AG08396 (cell line): Measurements from ENCODE around the gene SCN2B.
A peak's percentile ranks its signal among the peaks of the same experiment; 100 is the strongest.

Experiments used
- DNase-seq: peaks from one replicate; pipeline ENCODE4 v3.0.0; 2012; ENCODE audit warnings: low spot score, mixed read lengths

The SCN2B gene

DNA sequence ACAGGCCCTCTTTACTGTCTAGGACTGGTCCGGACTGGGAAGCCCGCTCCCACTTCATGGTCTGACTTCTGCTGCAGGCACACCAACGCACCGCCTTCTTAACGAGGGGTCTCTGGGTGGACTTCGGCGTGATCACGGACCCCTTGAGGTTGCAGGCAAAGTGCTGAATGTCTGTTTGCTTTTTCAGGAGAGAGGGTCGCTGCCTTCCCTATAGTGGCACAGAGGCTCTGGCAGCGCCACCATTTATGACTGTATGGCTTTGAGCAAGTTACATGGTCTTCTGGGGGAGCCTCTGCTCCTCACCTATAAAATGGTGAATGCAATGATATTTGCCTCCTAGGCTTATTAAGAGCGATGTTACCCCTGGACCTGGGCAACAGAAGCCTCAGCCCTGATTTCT, 22.5 kb downstream of the SCN2B start:
- no peak for DNase-seq

DNA sequence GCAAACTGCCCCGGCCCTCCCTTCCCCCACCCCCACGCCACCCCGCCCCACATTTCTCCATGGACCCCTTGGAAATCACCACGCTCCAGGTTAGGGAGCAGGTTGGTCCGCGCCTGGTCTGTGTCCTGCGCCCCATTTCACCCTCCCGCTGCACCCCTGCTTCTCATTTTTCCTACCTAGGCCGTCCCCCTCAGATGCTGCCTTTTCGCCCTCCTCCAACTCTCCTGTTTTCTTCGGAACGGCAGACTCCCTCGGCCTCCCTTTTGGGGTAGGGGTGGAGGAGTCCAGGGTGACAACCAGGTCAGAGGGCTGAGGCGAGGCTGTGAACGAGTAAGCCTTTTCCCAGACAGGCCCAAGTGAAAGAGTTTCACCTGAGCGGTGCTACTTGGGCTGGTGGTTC, 22.9 kb downstream of the SCN2B start:
- no peak for DNase-seq

DNA sequence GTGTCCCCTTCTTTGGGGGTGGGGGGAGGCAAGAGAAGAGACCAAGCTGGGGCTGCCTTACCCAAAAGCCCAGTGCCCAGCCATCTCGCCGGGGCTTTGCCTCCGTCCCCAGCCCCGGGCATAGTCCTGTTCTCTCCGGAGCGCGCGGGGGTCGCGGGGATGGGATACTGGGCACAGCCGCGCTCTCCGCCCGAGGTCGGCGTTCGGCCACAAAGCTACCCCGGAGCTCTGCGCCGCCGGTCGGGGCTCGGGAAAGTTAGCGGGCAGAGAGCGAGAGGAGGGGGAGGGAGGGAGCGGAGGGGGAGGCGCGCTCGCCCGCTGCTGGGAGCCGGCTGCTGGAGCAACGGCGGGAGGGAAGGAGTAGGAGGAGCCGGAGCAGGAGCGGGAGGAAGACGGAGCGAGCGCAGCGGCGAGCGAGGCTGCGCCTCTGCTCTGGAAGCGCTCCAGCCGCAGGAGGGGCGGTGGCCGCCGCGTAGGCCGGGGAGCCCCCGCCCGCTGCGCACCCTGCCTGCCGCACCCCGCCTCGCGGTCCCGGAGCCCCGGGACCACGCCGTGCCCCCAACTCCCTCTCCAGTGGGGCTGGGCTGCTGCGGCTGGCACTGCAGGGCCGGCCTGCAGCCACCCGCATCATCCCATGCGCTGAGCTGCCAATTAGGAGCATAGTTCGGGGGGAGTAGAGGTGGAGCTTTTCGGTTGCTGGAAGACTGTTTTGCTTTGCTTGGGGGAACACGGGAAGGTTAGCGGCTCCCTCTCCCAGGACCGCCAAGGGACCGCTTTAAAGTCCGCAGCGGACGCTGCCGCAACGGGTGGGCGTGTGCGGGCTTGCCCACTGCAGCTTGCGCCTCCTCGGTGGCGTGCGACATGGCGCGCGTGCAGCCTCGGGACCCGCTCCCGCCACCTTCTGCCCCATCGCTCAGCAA, 23.6 kb downstream of the SCN2B start, which contains the start of gene SCN4B:
TSS of gene SCN4B (minus strand) at position 272 of the 920 bp plus-strand sequence. CDS start at position 122, 150 bp downstream.
- DNase-seq, result peak; percentile 90

DNA sequence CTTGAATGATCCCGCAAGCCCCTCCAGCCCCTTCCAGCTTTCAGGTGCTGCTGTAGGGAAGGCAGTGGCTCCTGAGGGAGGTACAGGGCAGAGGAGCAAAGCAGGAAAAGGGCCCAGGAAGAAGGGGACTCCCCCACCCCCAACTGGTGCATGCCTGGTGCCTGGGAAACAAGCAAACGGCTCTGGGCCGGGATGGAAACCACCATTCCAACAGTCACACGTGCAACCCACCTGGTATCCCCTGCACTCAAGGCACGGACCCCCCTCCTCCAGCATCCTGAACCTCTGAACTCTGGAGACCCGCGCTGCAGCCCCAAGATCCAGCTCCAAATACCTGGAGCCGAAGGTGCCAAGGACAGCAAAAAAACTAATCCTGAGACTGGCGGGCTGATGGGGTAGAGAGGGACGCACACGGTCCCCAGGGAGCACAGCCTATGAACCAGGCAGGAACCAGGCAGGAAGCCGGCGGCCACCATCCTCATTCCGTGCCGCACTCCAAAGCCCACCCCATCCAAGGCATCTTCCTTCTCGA, 24.4 kb downstream of the SCN2B start:
- no peak for DNase-seq

DNA sequence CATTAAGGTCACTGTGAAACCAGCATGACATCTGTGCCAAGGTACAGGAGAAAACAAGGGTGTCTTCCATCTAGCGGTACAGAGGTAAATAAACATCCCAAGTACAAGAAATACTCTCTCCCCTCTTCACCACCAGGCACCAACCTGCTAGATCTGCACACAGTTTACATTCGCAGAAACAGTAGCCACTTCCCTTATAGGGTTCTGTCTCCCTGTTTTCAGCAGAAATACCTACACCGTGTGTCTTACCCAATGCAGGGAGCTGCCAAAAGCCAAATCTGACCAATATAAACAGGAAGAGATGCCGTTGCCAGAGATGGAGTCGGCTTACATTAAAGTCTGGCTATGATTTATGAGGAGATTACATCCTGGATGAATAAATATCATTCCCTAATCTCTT, 25.0 kb downstream of the SCN2B start:
- peak; percentile 61 for DNase-seq

DNA sequence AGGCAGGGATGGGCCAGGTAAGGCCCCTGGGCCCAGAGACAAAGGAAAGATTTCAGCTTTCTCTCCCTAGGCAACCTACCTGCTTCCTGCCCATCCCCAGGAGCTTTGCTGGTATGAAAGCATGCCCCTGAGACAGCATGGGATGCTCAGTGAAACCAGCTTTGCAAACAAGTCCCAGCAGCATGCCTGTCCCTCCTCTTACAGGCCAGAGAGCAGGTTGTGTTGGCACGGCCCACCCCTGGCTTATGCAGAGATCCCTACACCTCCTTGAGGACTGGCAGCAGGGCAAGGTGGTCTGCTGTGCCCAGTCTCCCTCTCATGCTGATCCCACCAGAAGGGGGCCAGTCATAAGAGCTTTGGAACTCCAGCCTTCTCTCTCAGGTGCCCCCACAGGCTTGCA, 26.9 kb downstream of the SCN2B start:
- no peak for DNase-seq

DNA sequence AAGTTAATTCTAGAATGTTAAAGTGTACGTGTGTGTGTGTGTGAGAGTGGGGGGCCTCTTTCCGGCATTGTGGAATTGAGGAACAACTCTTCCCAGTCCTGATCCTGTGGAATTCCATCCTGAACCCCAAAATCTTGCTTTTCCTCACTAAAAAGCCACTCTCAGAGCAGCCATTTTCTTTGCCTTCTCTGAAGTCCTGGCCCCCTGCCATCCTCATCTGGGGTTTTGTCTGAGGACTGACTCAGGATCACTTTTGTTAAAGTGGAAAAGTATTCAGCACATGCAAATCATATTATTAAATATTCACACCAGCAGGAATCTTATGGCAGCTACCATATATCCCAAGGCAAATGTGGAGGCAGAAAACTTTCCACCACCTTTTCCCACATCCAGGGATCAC, 27.6 kb downstream of the SCN2B start:
- DNase-seq, result peak; percentile 39

DNA sequence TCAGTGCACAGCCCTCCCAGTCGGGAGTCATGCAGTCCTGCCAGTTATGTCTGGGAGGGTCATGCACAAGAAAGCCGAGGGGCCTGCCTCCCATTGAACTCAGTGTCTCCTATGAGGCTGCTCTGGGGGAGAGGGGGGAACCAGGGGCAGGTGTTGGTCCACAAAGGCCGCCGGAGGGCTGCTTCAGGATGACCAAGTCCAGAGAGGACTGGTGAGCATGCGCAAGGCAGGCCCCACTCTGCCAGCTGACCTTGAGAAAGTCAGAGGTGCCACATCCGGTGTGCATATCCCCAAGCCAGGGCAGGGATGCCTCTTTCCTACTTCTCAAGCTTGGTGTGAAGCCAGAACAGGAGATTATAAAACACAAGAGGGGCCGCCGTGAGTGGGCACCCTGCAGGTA, 28.2 kb downstream of the SCN2B start:
- DNase-seq, result no peak

DNA sequence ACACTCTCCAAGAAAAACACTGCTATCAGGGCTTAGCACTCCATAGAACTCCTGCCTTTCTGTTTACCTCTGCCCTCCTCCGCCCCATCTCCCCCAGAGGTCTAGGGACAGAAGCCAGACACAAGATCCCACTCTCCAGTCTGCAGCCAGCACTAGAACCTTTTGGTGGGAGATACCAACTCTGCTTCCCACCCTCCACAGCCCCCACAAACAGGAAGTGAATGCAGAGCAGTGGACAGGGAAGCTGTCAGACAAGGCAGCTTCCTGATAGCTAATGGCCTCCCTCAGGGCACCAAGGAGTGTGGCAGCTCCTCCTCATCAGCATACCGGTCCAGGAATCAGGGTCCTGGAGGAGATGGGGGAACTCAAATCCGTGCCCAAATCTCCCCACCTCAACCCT, 28.9 kb downstream of the SCN2B start:
- no peak for DNase-seq

DNA sequence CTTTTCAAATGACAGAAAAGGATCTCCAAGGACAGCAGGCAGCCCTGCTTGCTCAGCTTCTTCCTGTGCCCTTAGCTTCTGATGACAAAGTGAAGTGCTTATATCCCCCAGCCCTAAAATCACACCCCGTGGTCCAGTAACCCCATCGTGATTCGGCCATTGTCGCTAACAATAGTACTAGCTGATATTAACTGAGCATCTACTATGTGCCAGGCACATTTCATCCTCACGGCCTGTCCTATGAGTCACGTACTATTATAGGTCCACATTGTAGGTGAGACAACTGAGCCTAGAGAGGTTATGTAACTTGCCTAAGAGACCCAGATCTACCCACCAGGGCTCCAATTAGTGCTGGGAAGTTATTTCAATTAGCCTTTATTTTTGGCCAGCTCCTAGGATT, 29.9 kb downstream of the SCN2B start:
- DNase-seq, result no peak

DNA sequence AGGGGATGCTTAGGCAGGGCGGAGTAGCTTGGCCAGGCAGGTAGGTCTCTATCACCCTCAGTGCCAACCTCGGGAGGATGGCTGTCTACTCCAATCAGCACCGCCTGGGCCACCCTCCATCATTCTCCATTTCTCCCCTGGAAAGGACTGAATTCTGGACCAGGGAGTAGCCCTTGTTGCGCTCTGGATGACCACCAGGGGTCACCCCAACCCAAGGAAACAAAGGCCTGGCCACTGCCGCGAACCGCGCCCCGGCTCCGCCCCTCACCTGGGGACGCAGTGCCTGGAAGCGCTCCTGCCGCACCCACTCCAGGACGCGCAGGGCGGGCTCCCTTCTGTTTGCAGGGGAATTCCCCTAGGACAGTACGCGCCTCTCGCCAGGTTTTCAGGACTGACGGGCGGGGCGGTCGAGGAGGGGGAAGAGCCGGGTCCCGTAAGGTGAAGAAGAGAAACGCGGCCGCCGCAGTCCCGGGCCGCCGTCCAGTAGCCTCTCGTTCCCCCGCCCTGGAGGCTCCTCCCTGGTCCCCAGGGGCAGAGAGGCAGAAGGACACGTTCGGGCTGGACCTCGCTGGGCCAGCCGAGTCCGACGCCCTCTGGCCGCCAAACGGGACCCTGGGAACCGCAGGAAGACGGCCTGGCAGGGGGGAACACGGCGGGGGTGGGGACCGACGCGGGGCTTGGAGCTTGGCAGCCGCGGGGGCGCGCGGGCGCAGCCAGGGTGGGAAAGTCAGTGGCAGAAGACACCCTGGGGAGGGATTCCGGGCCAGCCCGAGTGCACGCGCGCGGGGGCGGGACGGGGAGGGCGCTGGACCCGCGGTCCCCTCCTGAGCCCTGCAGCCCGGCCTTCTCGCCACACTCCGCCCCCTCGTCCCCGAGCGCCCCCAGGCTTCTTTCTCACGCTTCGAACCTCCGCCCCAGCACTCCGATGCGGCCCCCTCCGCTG, 30.9 kb downstream of the SCN2B start:
- DNase-seq, result peak; percentile 95

DNA sequence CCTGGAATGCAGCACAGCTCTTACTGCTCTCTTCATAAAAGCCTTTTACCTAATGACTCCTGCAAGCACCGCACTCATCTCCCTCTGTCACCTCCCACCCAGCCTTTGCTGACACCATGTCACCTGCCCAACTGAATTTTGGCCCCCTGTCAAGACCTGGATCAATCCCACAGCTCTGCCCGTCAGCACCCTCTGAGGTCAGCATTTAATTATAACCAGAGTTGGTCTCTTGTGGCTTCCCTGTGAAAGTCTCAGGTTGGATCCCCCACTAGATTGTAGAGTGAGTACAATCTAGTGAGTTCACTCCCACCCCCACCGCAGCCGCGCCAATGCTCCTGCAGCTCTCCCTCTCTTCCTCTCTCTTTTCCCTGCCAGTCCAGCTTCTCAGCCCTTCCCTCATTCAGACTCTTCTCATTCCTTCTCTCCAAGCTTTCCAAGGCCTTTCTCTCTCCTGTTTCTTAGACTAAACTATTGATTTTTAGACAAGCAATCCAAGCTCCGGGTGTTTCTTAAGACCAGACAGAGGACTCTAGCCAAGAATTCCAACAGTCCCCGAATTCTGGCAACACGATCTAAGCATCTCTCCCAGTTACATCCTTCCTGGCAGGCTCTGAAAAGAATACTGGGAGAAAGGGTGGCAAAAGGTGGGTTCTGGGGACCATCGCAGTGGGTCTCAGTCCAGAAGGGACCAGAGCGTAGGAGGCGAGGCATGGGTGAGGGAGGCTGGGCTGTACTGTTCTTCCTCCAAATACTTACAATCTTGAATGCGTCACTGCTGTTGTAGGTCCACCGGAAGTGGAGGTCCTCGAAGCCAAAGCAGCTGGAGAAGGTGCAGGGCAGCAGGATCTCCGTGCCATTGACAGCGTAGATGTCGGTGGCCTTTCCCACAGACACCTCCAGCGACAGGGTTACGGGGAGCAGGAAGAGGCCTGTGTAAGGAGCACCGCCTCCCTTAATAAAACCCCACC, 31.9 kb downstream of the SCN2B start:
- no peak for DNase-seq

DNA sequence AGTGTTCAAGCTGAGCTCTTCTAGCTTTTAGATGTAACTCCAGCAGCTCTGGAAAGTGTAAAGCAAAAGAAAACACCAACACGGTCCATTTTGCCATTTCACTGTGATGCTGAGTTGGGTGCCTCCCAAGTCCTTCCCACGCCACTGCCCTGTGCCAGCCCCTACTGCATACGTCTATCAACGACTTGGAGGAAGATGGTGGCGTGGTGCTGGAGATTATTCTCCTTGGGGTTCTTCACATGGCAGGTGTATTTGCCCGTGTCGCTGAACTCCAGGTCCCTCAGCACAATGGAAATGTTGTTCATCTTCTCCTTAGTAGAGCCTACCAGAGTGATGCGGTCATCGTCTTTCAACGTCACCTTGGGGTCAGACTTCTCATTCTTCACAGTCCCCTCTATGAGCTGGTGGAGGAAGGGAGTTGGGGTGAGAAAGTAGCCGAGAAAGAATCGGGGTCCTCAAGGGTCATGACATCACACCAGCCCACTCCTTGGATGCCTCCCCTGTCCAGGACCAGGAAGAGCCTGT, 32.7 kb downstream of the SCN2B start:
- DNase-seq, result no peak

DNA sequence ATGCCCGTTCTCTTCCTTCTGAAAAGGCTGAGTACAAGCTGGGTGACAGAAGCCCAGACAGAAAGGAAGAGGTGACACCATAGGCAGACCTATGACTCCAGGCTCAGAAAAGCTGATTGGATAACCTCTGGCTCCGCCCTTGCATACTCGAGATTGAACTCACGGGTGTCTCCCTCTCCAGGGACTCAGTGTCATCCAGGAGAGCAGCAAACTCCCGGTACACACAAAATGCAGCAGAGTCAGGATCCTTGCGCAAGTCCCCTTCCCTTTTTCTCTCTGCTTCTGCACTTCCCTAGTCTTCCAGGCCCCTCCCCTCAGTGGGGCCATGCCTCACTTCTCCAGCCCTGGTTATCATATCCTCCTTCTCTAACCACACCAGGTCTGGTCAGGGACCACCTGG, 33.6 kb downstream of the SCN2B start:
- no peak for DNase-seq

DNA sequence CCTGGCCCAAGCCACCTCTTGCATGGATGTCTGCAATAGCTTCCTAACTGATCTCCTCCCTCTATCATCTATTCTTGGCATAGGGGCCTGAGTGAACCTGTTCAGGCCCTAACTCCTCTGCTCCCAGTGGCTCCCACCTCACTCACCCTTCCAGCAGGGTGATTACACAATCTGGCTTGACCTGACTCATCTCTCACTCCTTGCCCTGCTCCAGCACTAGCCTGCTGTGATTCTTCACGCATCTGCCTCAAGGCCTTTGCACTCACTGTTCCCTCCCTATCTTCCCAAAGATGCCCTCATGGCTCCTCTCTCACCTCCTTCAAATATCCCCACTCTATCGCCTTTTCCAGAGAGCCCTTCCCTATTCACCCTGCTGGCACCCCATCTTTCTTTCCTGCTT, 34.4 kb downstream of the SCN2B start:
- no peak for DNase-seq

DNA sequence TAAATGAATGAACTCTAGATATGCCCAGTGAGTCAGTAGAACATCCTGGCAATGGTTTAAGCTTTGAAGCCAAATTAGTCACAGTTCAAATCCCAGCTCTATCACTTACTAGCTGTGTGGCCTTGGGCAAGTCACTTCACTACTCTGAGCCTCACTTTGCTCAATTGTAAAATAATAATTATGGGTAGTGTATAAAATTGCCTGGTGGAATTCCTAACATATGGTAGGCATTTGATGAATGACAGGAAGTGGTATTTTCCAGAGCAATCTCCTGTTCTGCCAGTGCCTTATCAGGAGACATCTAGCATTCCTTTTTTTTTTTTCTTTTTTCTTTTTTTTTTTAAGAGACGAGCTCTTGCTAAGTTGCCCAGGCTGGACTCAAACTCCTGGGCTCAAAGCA, 36.9 kb downstream of the SCN2B start:
- DNase-seq, result no peak

DNA sequence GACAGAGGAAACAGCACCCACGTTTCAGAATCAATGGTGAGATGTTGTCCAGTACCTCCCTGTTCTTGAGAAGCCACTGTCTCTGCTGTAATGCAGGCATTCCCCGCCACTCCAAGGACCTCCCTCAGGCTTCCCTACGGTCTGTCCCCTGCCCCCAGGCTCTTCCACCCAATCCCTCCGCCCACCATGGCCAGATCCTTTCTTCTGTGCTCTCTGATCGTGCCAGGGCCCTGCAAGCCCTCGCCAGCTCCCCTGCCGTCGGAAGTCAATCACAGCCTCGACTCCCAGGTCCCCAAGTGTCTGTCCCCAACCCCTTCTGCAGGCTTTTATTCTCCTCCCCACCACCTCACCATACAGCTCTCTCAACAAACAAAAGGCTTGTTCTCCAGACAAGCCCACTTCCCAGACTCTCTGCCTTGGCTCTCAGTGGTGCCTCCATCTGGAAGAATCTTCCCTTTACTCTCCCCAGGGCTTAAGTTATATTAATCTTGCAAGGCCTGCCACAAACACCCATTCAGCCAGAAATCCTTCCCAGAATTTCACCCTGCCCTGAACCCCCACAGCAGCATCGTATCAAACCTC, 37.5 kb downstream of the SCN2B start:
- DNase-seq, result no peak

DNA sequence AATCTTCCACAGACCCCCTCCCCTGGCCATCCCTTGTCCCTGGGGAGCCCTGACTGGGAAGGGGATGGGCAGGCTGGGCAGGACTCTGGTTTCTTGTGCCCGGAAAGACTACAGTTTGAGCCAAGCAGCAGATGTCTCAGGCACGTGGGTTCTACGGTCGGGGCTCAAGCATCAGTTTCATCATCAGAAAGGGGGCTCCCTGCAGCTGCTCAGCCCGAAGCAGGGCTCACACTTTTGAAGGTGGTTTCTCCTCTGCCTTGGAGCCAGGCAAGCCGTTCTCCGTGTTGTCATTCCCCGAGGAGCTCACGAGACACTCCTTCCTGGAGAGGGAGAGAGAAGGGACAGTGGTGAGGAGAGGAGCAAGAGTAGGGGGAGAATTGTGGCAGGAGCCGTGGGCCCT, 39.6 kb downstream of the SCN2B start:
- no peak for DNase-seq

DNA sequence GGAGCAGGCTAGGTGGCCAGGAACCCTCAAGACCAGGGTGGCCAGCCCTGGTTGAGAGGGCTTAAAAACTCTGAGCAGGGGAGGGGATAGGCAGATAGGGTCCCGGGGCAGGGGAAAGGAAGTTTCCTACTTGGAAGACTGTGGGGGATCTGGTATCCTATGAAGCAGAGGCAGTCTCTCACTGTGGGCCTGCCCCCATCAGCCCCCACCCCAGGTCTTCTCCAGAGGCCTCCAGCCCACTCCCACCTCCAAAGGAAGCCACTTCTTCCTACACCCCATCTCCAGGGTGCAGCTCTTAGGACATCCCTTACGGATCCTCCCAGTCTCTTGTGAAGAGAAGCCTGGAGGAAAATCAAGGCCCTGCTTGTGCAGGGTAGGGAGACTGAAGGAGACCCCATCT, 40.1 kb downstream of the SCN2B start:
- DNase-seq, result no peak

DNA sequence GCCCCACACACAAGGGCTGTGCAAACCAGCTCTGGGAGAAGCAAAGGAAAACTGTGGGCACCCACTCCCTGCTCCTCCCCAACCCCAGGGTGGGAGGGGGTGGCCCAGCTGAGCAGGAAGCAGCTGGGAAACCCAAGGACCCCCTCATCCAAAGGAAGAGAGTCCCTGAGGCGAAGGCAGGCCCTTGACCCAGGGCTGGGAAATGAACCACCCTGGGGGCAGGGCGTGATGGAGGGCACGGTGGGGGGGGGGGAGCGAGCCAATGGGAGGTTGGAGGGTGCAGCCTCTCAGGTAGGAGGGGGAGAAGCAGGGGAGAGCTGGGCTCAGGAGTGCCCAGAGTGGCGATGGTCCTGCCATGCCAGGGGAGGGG, 40.7 kb downstream of the SCN2B start:
- DNase-seq, result no peak
